IPS-18c (cell line): ENCODE data around the gene TFDP2.
"Not testable (repeated sequence)": the region's sequence is repeated elsewhere in the genome, so short reads cannot be mapped to it uniquely, and the experiment has no call there.

ENCODE experiments used
- H3K4me3 ChIP-seq: 2 replicates; pipeline ENCODE4 v1.7.0; 2013; ENCODE audit warnings: low read depth, mild to moderate bottlenecking, low read length, moderate library complexity; ENCODE audit not compliant: insufficient read depth
- H3K9me3 ChIP-seq: one replicate; pipeline ENCODE4 v1.6.1; 2013; ENCODE audit warnings: mild to moderate bottlenecking, low read length, moderate library complexity; ENCODE audit not compliant: control insufficient read depth, insufficient read depth

The TFDP2 gene

DNA sequence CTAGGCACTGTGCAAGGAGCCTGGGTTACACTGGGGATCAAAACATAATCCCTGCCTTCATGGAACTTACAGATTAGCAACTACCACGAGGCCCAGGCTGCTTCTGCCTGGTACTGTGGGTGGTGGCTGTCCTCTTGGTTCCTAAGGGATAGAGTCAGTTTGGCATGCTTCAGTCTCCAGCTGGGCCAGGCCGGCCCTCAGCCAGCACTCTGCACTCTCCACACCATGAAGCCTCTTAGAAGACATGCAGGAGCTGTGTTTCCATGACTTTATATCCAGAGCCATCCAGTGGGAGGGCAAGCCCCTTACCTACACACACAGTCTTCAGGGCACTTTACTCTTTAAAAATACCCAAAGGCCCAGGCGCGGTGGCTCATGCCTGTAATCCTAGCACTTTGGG, 218.5 kb downstream of the TFDP2 start:
- H3K9me3 ChIP-seq: no peaks in the 10 kb centered on the region
- no peak overlapping the region for H3K4me3 ChIP-seq

DNA sequence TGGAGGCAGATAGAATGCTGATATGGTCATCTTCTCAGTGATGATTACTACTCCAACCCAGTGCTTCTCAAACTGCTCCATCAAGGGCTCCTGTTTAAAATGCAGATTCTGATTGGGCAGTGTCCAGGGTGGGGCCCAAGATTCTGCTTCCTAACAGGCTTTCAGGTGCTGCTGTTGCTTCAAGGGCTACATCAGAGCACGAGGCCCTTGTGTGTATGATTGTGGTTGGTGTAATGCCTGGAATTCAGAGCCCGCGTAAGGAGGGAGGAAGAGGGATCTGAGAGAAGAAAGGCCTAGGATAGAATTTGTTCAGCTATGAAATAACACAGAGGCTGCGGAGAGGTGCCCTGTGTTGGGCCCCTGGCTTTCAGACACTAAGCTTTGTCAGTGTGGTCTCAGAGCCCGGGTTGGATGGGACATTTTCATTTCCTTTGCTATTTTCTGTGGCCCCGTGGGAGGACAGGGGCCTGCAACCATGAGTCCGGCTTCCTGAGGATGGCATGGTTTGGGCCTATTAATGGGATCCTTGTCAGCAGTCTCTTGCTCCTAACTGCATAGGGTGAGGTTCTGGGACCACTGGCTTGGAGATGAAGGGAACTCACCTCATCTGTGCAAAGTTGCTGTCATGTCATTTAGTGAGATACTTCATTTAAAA, 219.9 kb downstream of the TFDP2 start:
- Histone ChIP-seq H3K4me3 (no peak overlapping the region), H3K9me3 (no peaks in the 10 kb centered on the region)

DNA sequence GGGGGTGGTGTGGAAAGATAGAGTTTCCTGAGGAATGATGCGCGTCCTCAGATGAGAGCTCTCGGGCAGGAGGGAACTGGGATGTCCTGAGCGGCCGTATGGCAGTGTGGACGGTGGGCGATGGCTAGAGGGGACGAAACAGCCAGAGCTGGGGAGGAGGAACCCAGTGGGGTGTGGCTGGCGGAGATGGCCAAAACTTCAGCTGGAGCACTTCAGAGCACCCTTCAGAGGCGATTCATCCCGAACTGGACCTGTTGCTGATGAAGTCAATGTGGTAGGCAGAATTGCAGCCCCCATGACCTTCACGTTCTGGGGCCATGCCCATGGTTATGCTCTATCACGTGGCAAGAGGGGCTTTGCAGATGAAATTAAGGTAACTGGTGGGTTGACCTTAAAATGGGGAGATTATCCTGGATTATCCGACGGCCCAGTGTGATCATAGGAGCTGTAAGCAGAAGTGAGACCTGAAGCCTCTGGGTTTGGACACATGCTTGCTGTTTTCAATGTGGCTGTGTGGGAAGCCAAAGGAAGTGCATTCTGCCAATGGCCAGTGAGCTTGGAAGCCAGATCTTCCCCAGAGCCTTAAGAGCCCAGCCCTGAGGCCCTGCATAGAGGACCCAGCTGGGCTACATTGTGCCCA, 220.6 kb downstream of the TFDP2 start:
- Histone ChIP-seq H3K4me3 (no peak overlapping the region), H3K9me3 (no peaks in the 10 kb centered on the region)

DNA sequence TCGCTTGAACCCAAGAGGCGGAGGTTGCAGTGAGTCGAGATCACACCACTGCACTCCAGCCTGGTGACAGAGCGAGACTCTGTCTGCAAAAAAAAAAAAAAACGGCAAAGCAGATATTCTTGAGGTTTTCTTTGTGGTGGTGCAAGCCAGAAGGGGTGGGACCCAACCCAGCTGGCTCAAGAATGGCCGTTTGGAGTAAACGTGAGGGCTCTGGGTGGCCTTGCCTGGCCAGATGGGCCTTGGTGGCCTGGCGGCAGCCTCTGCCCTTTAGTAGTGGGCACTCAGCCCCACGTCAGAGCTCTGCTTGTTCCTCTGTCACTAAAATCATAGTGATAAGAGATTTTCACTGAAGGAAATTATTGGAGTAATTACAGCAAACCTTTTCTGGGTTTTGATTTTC, 222.4 kb downstream of the TFDP2 start:
- no peaks in the 10 kb centered on the region for H3K9me3 ChIP-seq
- H3K4me3 ChIP-seq: no peak overlapping the region

DNA sequence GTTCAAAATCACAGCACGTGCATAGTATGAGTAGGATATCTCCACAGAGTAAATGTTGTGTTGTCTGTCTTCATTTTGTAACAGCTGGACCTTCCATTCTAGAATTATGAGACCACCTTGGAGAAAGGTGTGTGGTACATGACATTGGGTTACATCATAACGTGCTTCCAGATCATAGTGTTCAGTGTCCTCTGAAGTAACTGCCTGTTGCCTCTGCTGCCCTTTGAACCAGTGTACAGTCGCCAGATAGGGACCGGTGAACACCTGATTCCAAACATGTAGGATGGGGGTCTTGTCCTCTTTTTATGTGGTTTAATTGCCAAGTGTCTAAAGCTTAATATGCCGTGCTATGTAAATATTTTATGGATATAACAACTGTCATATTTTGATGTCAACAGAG, 223.7 kb downstream of the TFDP2 start:
- not testable (repeated sequence) for H3K9me3 ChIP-seq, H3K4me3 ChIP-seq

DNA sequence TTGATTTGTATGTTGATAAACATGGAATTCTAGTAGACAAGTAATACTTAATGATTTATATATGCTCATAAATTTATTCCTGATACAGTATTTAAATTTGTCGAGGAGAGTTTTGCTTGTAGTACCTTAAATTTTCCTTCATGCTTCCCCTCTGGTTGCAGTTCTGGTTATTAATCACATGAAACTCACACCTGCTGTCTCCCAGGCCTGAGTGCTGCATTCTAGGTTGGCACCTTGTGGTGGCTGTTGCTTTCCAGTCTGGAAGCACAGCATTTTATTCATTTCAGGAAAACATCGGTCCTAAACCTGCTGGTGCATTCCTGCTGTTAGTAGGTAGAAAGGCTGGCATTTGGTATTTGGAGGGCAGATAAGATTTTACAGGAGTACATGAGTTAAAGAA, 228.0 kb downstream of the TFDP2 start:
- no peaks in the 10 kb centered on the region for H3K9me3 ChIP-seq
- no peak overlapping the region for H3K4me3 ChIP-seq

DNA sequence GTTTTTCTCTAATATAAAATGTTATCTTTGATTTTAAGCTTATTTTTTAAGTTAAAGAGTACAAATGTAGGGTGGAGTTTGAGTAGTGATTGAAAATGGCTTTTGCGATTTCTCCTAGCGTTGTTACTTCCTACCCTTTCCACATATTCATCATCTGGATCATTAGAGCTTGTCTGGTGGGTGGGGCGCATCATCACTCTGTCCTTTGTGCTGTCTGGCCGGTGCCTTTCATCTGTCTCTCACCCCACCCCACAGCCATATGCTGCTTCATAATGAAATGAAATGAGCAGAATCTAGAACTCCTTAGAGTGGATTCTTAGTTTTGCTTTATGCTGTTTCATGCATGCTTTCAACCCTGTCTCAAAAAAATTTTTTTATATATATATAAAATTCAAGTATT, 228.6 kb downstream of the TFDP2 start:
- H3K4me3 ChIP-seq: no peak overlapping the region
- no peaks in the 10 kb centered on the region for H3K9me3 ChIP-seq

DNA sequence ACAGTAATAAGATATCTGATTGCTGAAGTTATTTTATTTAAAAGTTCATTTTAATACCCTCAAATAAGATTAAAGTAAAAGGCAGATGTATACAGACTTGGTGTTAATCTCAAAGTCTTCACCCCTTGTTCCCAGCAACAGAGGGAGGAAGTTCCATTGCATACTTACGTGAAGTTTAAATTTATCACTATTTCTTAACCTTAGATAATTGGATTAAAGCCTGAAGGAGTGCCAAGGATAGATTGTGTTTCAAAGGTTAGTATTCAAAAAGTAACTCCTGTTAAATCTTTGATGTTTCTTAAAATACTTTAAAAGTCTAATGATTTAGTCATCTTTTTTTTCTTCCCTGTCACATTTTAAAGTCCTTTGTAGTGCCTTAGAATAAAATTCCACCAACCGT, 233.6 kb downstream of the TFDP2 start:
- no peaks in the 10 kb centered on the region for H3K9me3 ChIP-seq
- H3K4me3 ChIP-seq: no peak overlapping the region

DNA sequence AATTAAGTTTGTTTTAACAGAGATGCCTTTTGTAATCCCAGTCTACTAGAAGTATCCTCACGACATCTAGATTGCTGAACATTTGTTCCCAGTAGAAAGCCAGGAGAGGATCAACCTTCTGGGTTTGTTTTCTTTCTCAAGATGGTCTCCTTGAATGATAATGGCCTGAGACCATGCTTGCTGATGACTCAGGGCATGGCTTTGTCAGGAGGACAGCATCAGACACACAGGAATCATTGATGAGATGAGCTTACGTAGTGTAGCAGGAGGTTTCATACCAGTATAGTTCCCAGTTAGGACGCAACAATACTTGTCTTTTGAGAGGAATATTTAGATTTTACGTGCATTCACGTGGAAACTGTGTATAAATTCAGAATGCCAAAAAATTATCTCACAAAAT, 234.3 kb downstream of the TFDP2 start:
- H3K4me3 ChIP-seq: no peak overlapping the region
- no peaks in the 10 kb centered on the region for H3K9me3 ChIP-seq

DNA sequence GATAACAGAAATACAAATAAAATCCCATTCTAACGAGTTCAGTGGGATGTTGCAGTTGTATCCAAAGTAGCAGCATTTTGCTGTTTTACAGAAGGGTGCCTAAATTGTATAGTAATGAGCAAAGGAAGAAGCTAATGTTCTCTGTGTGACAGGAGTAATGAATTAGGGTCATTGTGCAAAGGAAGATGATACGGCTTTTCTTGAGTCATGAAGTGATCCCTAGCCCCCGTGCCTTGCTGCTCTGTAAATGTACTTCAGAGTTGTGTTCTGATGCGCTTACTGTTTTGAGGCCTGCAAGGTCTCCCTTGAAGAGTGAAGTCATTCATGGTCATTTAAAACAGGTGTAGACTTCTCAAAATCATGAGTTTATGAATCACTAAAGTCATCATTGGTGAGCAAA, 235.0 kb downstream of the TFDP2 start:
- no peak overlapping the region for H3K4me3 ChIP-seq
- no peaks in the 10 kb centered on the region for H3K9me3 ChIP-seq

DNA sequence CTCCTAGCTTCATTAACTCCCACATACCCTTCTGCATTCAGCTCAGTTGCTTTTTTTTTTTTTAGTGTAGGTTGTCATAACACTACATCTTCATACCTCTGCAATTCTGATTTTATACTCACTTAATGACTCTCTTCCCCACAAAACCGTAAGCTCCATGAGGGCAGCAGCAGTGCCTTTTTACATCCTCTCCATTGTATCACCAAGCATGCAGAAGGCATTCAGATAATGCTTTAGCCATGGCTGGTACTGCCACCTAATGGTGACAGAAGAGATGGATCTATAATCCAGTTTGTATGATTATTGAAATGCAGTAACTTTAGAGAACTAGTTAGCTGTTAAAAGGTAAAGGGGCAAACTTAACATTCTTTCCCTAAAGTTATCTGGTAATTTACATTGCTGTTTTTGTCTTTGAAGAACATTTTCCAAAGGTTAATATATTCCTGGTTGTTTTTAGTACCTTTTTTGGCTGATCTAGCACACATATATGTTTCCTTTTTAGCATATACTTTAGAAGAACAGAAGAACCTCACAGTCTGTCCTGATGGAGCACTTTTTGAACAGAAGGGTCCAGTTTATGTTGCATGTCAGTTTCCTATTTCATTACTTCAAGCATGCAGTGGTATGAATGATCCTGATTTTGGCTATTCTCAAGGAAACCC, 236.1 kb downstream of the TFDP2 start:
- Histone ChIP-seq H3K9me3 (no peaks in the 10 kb centered on the region), H3K4me3 (no peak overlapping the region)

DNA sequence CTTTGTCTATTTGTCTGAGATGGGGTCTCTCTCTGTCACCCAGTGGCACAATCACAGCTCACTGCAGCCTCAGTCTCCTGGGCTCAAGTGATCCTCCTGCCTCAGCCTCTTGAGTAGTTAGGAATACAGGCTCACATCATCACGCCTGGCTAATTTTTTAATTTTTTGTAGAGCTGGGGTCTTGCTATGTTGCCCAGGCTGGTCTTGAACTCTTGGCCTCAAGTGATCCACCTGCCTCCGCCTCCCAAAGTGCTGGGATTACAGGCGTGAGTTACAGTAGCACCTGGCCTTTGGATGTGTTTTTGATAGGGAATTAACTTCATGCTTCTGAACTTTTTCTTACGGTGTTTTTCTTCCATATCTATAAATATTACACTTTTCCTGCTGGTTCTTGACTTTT, 239.4 kb downstream of the TFDP2 start:
- not testable (repeated sequence) for H3K9me3 ChIP-seq, H3K4me3 ChIP-seq

DNA sequence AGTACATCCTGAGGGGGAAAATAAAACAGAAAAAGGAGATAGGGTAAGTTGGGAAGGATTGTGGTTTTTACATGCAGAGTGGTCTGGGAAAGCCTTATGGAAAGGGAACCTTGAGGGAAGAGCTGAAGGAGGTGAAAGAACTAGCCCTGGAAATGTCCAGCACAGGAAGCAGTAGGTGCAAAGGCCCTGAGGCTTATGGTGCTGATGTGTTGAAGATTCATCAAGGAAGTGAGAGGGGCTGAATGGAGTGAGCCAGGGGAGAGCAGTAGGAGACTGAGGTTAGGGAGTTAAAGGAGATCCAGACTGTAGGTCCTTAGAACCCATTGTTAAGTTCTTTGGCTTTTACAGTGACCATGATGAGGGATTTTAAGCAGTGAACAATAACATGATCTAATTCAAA, 239.9 kb downstream of the TFDP2 start:
- no peak overlapping the region for H3K4me3 ChIP-seq
- H3K9me3 ChIP-seq: no peaks in the 10 kb centered on the region

DNA sequence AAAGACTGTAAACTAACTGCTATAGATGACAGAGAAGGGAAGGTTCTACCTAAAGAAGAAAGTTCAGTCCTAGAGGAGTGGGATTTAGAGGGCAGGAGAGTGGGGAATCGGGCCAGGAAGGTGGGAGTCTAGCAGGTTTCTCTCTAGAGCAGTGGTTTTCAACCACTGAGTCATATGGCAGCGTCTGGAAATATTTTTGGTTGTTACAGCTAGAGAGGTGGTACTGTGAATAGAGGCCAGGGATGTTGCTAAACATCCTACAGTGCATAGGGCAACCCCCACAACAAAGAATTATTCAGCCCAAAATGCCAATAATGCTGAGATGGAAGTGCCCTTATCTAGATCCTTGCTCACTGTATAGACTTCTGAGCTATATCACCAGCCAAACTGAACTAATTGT, 244.2 kb downstream of the TFDP2 start:
- H3K9me3 ChIP-seq: peaks cover under 1% of the 10 kb centered on the region

DNA sequence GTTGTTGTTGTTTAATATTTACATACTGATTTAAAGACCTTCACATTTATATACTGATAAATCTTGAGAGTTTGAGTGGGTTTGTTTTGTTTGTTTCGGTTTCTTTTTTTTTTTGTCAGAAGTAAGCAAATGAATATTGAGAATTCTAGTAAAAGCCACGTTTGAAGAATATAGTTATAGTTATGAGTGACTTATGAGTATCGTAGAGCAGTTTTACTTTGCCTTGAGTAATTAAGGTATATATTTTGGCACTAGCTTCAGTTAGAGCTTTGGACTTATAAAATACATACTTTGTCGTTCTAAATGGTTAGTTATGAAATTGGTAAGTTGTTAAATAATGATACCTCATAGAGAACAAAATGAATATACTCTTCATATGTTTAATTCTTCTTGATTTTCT, 245.1 kb downstream of the TFDP2 start:
- no peak overlapping the region for H3K4me3 ChIP-seq
- peaks cover 3% of the 10 kb centered on the region for H3K9me3 ChIP-seq

More for the DNA sequence above, 244.2 kb downstream of the TFDP2 start:
- H3K4me3 ChIP-seq: no peak overlapping the region

DNA sequence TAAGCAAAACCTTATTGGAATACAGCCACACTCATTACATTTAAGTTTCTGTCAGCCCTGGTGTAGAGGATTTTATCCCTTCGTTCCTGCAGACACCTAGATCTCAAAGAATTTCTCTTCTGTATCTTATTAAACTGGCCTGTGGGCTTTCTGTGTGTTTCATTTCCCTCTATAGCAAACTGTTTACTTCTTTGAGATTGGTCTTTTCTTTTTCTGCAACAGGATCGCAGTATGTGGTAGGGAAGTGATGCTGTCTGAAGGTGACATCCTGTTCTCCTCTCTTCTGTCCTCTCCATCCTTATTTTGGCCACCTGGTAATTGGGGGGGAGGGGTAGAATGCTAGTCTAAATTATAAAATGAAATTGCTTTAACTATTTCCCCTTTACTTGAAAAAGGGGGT, 247.4 kb downstream of the TFDP2 start:
- H3K4me3 ChIP-seq: no peak overlapping the region
- peaks cover 3% of the 10 kb centered on the region for H3K9me3 ChIP-seq

DNA sequence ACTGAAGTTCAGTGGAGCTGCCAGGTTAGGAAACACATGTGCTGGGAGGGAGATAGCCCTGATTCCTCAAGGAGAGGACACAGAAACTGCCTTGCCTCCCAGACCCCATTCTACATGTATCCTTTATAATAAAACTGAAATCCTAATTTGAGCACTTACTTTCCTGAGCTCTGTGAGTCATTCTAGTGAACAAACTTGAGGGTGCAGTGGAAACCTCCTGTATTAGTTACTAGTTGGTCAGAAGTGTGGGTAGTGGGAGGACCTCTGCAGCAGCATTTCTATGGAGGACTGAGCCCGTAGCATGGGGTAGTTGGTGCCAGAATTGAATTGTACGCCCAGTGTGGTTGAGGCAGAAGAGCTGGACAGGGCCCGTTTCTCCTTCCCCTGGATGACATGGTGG, 249.0 kb downstream of the TFDP2 start:
- H3K4me3 ChIP-seq: no peak overlapping the region; the same call in 1 of the 2 replicates

DNA sequence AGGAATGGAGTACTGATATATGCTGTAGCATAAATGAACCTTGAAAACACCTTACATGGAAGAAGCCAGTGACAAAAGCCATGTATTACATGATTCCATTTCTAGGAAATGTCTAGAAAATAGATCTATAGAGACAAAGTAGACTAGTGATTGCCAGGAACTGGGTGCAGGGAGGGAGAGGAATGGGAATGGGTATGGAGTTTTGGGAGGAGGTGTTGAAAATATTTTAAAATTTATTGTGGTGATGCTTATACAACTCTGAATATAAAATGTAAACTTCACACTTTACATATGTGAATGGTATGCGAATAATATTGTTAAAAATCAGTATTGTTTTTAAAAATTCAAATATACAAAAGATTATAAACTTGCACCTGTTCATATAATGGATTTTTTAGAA, 250.4 kb downstream of the TFDP2 start:
- peaks cover 3% of the 10 kb centered on the region for H3K9me3 ChIP-seq
- no peak overlapping the region for H3K4me3 ChIP-seq

More for the DNA sequence above, 249.0 kb downstream of the TFDP2 start:
- peaks cover 3% of the 10 kb centered on the region for H3K9me3 ChIP-seq
